ENCODE data around the gene CDC34.

DNA sequence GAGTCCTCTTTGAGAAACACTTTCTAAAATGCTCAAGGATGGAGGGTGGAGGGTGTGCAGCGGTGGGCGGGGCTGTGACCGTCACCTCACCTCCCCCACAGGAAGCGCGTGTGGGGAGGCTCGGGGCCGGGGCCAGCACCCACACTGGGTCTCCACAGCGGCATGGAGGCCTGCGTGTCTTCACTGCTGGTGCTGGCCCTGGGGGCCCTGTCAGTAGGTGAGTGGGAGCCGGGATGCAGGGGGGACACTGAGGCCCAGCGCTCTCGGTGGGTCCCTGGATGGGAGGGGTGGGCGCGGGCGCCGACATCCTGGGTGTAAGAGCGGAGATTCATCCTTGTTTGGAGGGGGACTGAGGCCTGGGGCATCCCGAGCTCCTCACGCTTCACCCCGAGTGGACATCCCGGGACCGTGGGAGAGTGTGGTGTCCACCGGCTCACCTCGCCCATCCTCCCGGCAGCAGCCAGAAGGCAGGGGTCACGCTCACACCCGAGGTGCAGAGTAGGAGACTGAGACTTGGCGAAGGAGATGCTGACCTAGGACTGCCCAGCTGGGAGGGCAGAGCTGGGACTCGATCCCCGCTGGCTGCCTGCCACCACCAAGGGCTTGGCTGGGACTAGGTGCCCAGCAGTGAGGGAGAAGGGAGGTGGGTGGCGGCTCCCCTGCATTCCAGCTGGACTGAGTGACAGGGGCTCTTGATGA, 12.5 kb downstream of the CDC34 start, which contains the start of gene GZMM:
- TF ChIP-seq, protein P1, sequence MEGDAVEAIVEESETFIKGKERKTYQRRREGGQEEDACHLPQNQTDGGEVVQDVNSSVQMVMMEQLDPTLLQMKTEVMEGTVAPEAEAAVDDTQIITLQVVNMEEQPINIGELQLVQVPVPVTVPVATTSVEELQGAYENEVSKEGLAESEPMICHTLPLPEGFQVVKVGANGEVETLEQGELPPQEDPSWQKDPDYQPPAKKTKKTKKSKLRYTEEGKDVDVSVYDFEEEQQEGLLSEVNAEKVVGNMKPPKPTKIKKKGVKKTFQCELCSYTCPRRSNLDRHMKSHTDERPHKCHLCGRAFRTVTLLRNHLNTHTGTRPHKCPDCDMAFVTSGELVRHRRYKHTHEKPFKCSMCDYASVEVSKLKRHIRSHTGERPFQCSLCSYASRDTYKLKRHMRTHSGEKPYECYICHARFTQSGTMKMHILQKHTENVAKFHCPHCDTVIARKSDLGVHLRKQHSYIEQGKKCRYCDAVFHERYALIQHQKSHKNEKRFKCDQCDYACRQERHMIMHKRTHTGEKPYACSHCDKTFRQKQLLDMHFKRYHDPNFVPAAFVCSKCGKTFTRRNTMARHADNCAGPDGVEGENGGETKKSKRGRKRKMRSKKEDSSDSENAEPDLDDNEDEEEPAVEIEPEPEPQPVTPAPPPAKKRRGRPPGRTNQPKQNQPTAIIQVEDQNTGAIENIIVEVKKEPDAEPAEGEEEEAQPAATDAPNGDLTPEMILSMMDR (IDR thresholded peaks at IDR 0.05; ENCODE audit: insufficient read depth, low read length, poor library complexity, severe bottlenecking): no peak
- no peak for TF ChIP-seq EZH2phosphoT487 (conservative IDR thresholded peaks at IDR 0.05; ENCODE audit: low read length)
